Measurements from ENCODE around the gene ACOT9. TPM values are rescaled to one million over a fixed set of nuclear protein-coding genes. Genes with fewer than 3 reads are reported as not detected.

ACOT9 gene
- total and polyA plus RNA-seq, 10 of the 15 experiments (the other 5 are each of a cell fraction or from before 2014, with no cell fraction given): 17.4 to 42.5 (median 23.3) TPM

- DNase-seq (ENCODE audit: low read depth, low spot score) (no peak), FAIRE-seq (no peak), ATAC-seq (no peak)
- BruUV-seq (replicated peaks): no TSS peak
- no peak for TF ChIP-seq SIX5 (IDR thresholded peaks at IDR 0.05; ENCODE audit: low read depth, low read length, severe bottlenecking)
- TF ChIP-seq POLR2AphosphoS5 (IDR thresholded peaks at IDR 0.05; ENCODE audit: low read length): peak; percentile 69
- 66% methylated on average over 11 of the region's 11 CpGs for WGBS (ENCODE audit: insufficient coverage, insufficient replicate concordance, low lambda C conversion rate, missing lambda C conversion rate)
- Histone ChIP-seq H2AFZ (ENCODE audit: control insufficient read depth, low read depth, low read length) (no peak overlapping the region), H3K9me3 (replicated peaks; ENCODE audit: control insufficient read depth, insufficient read depth, low read length) (no peaks in the 10 kb centered on the region; the same call in 2 of the 3 replicates), H3K27ac (ENCODE audit: control insufficient read depth, insufficient read depth) (no peak overlapping the region), H3K36me3 (ENCODE audit: control insufficient read depth in 2 of 2, insufficient read depth in 2 of 2, low read length in 1 of 2) (no peaks in the 10 kb centered on the region), H3K79me2 (ENCODE audit: control insufficient read depth, insufficient read depth, low read length) (peaks cover 9% of the 10 kb centered on the region), H3K4me1 (ENCODE audit: control insufficient read depth, insufficient read depth, low read length) (no peaks in the 10 kb centered on the region), H3K4me2 (ENCODE audit: control insufficient read depth, insufficient read depth) (no peak overlapping the region), H3K4me3 (no peak overlapping the region), H4K20me1 (ENCODE audit: control insufficient read depth, insufficient read depth) (no peaks in the 10 kb centered on the region), H3K9ac (ENCODE audit: control insufficient read depth, insufficient read depth, low read length) (no peak overlapping the region), H3K27me3 (replicated peaks in 1 of 2; ENCODE audit: control insufficient read depth in 2 of 2, insufficient read depth in 2 of 2, low read length in 1 of 2) (no peaks in the 10 kb centered on the region)
- POLR2A ChIA-PET: interaction anchor here (0.6 to 0.7 kb wide), 2 partner anchors 33 to 1964 kb away, joined by 3 to 4 read pairs; no protein-coding TSS in a partner anchor
- SMC1A ChIA-PET (ENCODE audit: uncharacterized antibody, unreplicated experiment): interaction anchor here (2.4 kb wide), 1 partner anchor 116 kb away, joined by 9 read pairs; no protein-coding TSS in a partner anchor
- intact Hi-C loops (cut with micrococcal nuclease; ENCODE audit: unreplicated experiment) (loop anchor here (10.0 kb wide), 1 partner anchor 268 kb away; the partner anchor contains the start of gene EIF2S3), in situ Hi-C loops (cut with MboI) (no loop called here)
- RAD21 ChIA-PET (ENCODE audit: unreplicated experiment): no interaction called here
- CTCF ChIA-PET: no interaction called here
These were observed 43.3 kb upstream of the ACOT9 start for GRCh38 chrX:23786268-23786815.

- ChIA-PET SMC1A (ENCODE audit: uncharacterized antibody, unreplicated experiment) (interaction anchor here (6.8 kb wide), 1 partner anchor 116 kb away, joined by 82 read pairs; no protein-coding TSS in a partner anchor), CTCF (no interaction called here), RAD21 (ENCODE audit: unreplicated experiment) (interaction anchor here (5.7 kb wide), 1 partner anchor 116 kb away, joined by 96 read pairs; no protein-coding TSS in a partner anchor), POLR2A (no interaction called here)
- BruUV-seq (replicated peaks): no TSS peak
- ATAC-seq (no peak), DNase-seq (ENCODE audit: low read depth, low spot score) (no peak), FAIRE-seq (no peak)
- peaks cover 9% of the 10 kb centered on the region for H3K79me2 ChIP-seq (ENCODE audit: control insufficient read depth, insufficient read depth, low read length)
- no peaks in the 10 kb centered on the region for H3K4me1 ChIP-seq (ENCODE audit: control insufficient read depth, insufficient read depth, low read length)
- H3K27ac ChIP-seq (ENCODE audit: control insufficient read depth, insufficient read depth): no peak overlapping the region
- H3K27me3 ChIP-seq (replicated peaks in 1 of 2; ENCODE audit: control insufficient read depth in 2 of 2, insufficient read depth in 2 of 2, low read length in 1 of 2): no peaks in the 10 kb centered on the region
- H3K9ac ChIP-seq (ENCODE audit: control insufficient read depth, insufficient read depth, low read length): no peak overlapping the region
- no peaks in the 10 kb centered on the region for H4K20me1 ChIP-seq (ENCODE audit: control insufficient read depth, insufficient read depth)
- H3K4me3 ChIP-seq: no peak overlapping the region
- 59% methylated on average over 2 of the region's 2 CpGs for WGBS (ENCODE audit: insufficient coverage, insufficient replicate concordance, low lambda C conversion rate, missing lambda C conversion rate)
- H3K4me2 ChIP-seq (ENCODE audit: control insufficient read depth, insufficient read depth): no peak overlapping the region
- in situ Hi-C loops (cut with MboI) (no loop called here), intact Hi-C loops (cut with micrococcal nuclease; ENCODE audit: unreplicated experiment) (loop anchor here (10.0 kb wide), 1 partner anchor 269 kb away; the partner anchor contains the start of gene EIF2S3)
- no peaks in the 10 kb centered on the region for H3K36me3 ChIP-seq (ENCODE audit: control insufficient read depth in 2 of 2, insufficient read depth in 2 of 2, low read length in 1 of 2)
- H2AFZ ChIP-seq (ENCODE audit: control insufficient read depth, low read depth, low read length): no peak overlapping the region
- H3K9me3 ChIP-seq (replicated peaks; ENCODE audit: control insufficient read depth, insufficient read depth, low read length): no peaks in the 10 kb centered on the region; the same call in 2 of the 3 replicates
- TF ChIP-seq RCOR1 (conservative IDR thresholded peaks at IDR 0.05; ENCODE audit: low read depth, low read length): no peak
- no peak for TF ChIP-seq RAD51 (IDR thresholded peaks at IDR 0.05)
- no peak for TF ChIP-seq ZBED1 (IDR thresholded peaks at IDR 0.05; ENCODE audit: borderline replicate concordance)
- no peak for TF ChIP-seq HSF1 (IDR thresholded peaks at IDR 0.05; ENCODE audit: low read depth, low read length)
- no peak for TF ChIP-seq NR2C1 (IDR thresholded peaks at IDR 0.05)
- no peak for TF ChIP-seq JUNB (IDR thresholded peaks at IDR 0.05)
- no peak for TF ChIP-seq FOXK2 (IDR thresholded peaks at IDR 0.05)
- no peak for TF ChIP-seq NR2C2 (IDR thresholded peaks at IDR 0.05; ENCODE audit: borderline replicate concordance, control insufficient read depth, insufficient read length, low read depth)
- no peak for TF ChIP-seq ASH2L (IDR thresholded peaks at IDR 0.05; ENCODE audit: borderline replicate concordance, low read depth)
- no peak for TF ChIP-seq NKRF (conservative IDR thresholded peaks at IDR 0.05)
- TF ChIP-seq CHD1 (IDR thresholded peaks at IDR 0.05; ENCODE audit: low read depth, low read length): no peak
These were observed 42.5 kb upstream of the ACOT9 start for GRCh38 chrX:23785580-23785979.

Data from GM12878 (cell line).